Ishikawa (cell line): ENCODE measurements around the gene HSP90AB1.

Experiments
- CEBPB ChIP-seq: IDR thresholded peaks from 2 replicates; pipeline ENCODE4 v1.6.1; 2012
- CREB1 ChIP-seq: IDR thresholded peaks from 2 replicates; pipeline ENCODE4 v1.6.1; 2012; ENCODE audit warnings: low read depth
- EGR1 ChIP-seq: IDR thresholded peaks from 2 replicates; pipeline ENCODE4 v1.6.1; 2012
- EP300 ChIP-seq: IDR thresholded peaks from 2 replicates; pipeline ENCODE4 v1.6.1; 2012; ENCODE audit warnings: borderline replicate concordance
- FOXM1 ChIP-seq: IDR thresholded peaks from 2 replicates; pipeline ENCODE4 v1.6.1; 2012; ENCODE audit warnings: low read depth, borderline replicate concordance
- MAX ChIP-seq: IDR thresholded peaks from 2 replicates; pipeline ENCODE4 v1.6.1; 2012
- NFIC ChIP-seq: IDR thresholded peaks from 2 replicates; pipeline ENCODE4 v1.6.1; 2012
- RAD21 ChIP-seq: IDR thresholded peaks from 2 replicates; pipeline ENCODE4 v1.6.1; 2012; ENCODE audit warnings: low read depth
- REST ChIP-seq: IDR thresholded peaks from 2 replicates; pipeline ENCODE4 v1.6.1; 2012; ENCODE audit warnings: low read depth, mild to moderate bottlenecking
- TAF1 ChIP-seq: IDR thresholded peaks from 2 replicates; pipeline ENCODE4 v1.6.1; 2012; ENCODE audit warnings: low read depth, mild to moderate bottlenecking
- TCF12 ChIP-seq: IDR thresholded peaks from 2 replicates; pipeline ENCODE4 v1.6.1; 2012; ENCODE audit warnings: low read depth
- TEAD4 ChIP-seq: IDR thresholded peaks from 2 replicates; pipeline ENCODE4 v1.6.1; 2012
- USF1 ChIP-seq: IDR thresholded peaks from 2 replicates; pipeline ENCODE4 v1.6.1; 2012
- YY1 ChIP-seq: IDR thresholded peaks from 2 replicates; pipeline ENCODE4 v1.6.1; 2012; ENCODE audit warnings: low read depth
- ZBTB7A ChIP-seq: IDR thresholded peaks from 2 replicates; pipeline ENCODE4 v1.6.1; 2012; ENCODE audit warnings: low read depth

HSP90AB1 gene

GRCh38 chr6:44253307-44254101, 6.6 kb downstream of the HSP90AB1 start:
- TF ChIP-seq MAX (no peak), TCF12 (no peak), CEBPB (no peak), FOXM1 (no peak), CREB1 (no peak), REST (no peak), EP300 (no peak), RAD21 (no peak), ZBTB7A (no peak), USF1 (no peak), TAF1 (no peak)

GRCh38 chr6:44254191-44255104, 7.5 kb downstream of the HSP90AB1 start:
- TF ChIP-seq RAD21 (no peak), ZBTB7A (no peak), TAF1 (no peak), MAX (no peak), TEAD4 (no peak), NFIC (no peak), REST (no peak), YY1 (no peak), USF1 (no peak), TCF12 (no peak), FOXM1 (no peak), EGR1 (no peak), CEBPB (no peak)

- TF ChIP-seq TEAD4: 0 out of 2 replicates have a peak, but pooled peaks have one; percentile 2
- TF ChIP-seq REST: no peak
These were observed 8.4 kb downstream of the HSP90AB1 start for GRCh38 chr6:44255105-44255808.
